H54 (cell line): Measurements from ENCODE around the gene RNF19B.
"Not testable (repeated sequence)": the region's sequence is repeated elsewhere in the genome, so short reads cannot be mapped to it uniquely, and the experiment has no call there.

Source experiments
- DNase-seq: peaks from one replicate; pipeline ENCODE4 v3.0.0; 2011; ENCODE audit warnings: low spot score, mixed read lengths; ENCODE audit not compliant: insufficient read length
- FAIRE-seq: peaks from 3 replicates; lab custom pipeline; 2011; peaks lifted over from hg19 to GRCh38; lab: Jason Lieb, UNC
- POLR2A ChIP-seq: IDR thresholded peaks from 2 replicates; pipeline ENCODE4 v1.6.1; 2011; ENCODE audit warnings: low read depth, mild to moderate bottlenecking, low read length

RNF19B gene

DNA sequence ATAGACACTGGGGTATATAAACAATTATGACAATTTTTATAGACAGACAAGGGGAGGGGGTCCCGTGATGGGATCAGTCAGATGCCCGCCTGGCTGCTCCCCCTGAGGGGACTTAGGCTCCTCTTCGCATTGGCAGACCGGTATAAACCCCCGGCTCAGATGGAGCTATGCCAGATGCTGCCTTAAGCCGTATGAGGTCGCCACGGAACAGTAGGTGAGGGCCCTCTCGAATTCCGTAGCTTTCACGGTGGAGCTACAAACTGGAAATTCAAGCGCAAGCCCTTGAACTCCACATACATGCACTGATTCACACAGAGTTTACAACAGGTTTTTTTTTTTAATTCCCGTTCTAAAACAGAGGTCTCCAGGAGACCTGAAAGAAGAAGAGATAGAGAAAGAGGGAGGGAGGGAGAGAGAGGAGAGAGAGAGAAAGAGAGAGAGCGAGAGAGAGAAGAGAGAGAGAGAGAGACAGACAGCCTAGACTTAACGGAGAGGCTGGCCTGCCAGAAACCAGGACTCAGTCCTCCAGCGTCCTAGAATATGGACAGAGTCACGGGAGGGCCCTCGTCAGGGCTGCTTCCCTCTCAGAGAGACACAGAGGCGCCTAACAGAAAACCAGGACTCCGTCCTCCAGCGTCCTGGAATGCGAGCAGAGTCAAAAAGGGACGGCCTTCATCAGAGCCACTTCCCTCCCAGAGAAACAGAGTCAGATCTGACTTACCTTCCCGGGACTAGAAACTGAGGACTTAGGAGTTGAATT lies 39.0 kb downstream of the RNF19B start:
- TF ChIP-seq POLR2A, result no peak
- FAIRE-seq, result no peak

GRCh38 chr1:32924881-32925344 lies 39.7 kb downstream of the RNF19B start:
- FAIRE-seq (no peak), DNase-seq (no peak)
- no peak for TF ChIP-seq POLR2A

More for the DNA sequence above, 39.0 kb downstream of the RNF19B start:
- DNase-seq, result no peak

GRCh38 chr1:32920833-32921232 lies 43.8 kb downstream of the RNF19B start:
- FAIRE-seq (no peak), DNase-seq (no peak)
- no peak for TF ChIP-seq POLR2A

DNA sequence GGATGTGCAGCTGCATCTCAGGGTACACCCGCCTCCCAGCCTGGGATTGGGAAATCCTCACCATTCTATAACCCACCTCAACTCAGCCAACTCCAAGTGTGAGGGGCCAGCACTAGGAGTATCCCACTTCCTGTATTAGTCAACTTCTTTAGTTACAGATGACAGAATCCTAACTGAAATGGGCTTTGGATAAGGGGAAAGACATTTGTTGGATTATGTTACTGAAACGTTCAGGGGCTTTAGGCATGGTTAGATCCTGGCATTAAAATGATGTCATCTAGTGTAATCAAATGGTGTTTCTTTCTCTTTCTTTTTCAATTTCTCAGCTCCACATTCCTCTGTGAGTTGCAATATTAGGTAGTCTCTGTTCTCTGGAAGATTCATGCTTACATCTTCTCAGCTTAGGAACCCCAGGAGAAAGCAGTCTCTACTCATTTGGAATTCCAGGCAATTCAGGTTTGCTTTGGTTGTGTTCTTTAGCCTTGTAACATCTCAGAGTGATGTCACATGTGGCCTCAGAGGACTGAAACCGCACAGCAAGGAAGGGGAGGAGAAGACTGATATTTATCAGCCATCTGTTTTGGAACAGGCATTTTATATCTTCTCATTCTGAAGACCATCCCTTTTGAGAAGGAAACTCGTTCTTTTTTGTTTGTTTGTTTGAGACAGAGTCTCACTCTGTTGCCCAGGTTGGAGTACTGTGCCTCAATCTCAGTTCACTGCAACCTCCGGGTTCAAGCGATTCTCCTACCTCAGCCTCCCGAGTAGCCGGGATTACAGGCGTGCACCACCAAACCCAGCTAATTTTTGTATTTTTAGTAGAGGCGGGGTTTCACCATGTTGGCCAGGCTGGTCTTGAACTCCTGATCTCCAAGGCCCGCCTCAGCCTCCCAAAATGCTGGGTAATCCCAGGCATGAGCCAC lies 44.5 kb downstream of the RNF19B start:
- FAIRE-seq (peak; percentile 36), DNase-seq (no peak)
- TF ChIP-seq POLR2A, result no peak

DNA sequence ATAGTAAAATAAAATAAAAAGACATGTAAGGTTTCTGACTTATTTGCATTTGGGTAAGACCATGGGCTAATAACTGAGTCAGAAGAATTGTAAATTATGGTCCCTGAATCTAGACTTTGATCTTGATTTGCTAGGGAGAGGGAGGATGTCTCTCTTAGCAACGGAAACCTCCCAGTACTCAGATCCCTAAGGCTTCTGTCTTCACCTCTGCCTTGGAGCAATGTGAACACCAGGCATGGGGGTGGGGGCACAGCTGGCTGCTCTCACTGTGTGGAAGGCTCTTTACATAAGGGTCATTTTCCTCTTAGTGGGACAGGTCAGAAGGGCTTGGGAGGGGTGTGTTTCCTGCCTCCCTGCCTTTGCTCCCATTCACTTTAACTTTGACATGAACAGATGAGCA lies 46.4 kb downstream of the RNF19B start:
- no peak for TF ChIP-seq POLR2A
- FAIRE-seq, result no peak
- DNase-seq, result no peak

DNA sequence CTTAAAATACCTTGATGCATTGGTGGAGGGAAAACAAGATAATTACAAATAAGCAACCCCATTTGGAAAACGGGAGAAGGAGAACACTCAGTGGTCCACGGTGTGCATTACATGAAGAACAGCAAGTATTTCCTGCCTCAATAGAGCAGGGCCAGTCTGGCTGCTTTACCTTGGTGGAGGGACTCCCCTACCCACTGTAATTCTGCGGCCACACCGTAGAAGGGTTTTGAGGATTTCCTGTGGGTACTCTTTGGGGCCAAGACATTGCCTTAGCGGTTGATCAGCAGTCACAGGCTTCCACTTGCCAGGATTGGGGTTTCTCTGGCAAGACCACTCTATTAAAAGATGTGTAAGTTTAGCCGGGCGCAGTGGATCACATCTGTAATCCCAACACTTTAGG lies 47.1 kb downstream of the RNF19B start:
- no peak for FAIRE-seq
- no peak for TF ChIP-seq POLR2A

DNA sequence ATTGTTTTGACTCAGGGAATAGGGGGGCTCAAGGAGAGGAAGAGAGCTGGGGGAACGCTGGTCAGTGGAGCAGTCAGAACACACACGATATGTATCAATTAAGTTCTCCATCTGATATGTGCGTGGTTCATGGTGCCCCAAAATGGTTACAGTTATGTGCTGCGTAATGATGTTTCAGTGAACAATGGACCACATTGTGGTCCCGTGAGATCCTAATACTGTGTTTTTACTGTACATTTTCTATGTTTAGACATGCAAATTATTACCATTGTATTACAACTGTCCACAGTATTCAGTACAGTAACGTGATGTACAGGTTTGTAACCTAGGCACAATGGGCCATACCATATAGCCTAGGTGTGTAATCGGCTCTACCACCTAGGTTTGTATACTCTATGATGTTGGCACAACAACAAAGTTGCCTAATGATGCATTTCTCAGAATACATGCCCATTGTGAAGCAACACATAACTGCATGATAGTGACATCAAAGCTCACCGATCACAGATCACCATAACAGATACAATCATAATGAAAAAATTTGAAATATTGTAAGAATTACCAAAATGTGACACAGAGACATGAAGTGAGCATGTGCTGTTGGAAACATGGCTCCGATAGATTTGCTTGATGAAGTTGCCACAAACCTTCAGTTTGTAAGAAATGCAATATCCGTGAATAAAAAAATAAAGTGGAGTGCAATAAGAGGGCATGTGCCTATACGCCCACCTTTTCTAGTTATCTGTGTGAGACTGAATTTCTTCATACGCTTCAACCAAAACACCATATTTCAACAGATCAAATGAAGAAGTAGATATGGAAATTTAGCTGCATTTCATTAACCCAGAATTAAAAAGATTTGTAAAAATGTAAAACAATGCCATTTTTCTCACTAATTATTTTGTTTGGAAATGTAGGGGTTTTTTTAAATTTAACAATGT lies 48.6 kb downstream of the RNF19B start:
- DNase-seq (no peak), FAIRE-seq (no peak)
- no peak for TF ChIP-seq POLR2A

More for the DNA sequence above, 47.1 kb downstream of the RNF19B start:
- DNase-seq, result no peak

DNA sequence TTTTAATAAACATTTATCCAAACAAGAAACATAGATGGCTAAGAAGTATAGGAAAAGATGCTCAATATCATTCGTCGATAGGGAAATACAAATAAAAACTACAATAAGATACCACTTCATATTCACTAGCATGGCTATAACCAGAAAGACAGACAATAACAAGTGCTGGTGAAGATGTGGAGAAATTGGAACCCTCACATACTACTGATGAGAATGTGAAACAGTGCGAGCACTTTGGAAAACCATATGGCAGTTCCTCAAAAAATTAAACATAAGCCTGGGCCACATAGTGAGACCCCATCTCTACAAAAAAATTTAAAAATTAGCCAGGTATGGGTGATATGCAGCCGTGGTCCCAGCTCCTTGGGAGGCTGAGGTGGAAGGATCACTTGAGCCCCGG lies 54.3 kb downstream of the RNF19B start:
- no peak for TF ChIP-seq POLR2A
- no peak for DNase-seq
- FAIRE-seq, result no peak

DNA sequence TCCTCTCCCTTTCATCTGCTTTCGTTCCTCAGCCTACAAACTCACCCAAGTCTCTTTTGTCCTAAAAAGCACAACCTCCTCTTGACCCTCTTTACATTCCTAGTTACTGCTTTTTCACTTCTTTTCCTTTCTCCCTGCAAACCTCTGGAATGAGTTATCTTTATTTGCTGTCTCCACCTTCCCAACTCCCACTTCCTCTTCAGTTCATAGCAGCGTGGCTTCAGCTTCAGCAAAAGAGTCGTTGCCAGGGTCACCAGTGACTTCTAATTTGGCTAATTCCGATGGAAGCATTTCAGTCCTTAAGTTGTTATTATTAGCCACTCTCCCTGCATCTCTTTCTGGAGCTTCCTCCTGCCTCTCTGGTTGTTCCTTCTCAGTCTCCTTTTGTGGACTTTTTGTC lies 57.2 kb downstream of the RNF19B start:
- DNase-seq (no peak), FAIRE-seq (no peak)
- TF ChIP-seq POLR2A, result no peak

DNA sequence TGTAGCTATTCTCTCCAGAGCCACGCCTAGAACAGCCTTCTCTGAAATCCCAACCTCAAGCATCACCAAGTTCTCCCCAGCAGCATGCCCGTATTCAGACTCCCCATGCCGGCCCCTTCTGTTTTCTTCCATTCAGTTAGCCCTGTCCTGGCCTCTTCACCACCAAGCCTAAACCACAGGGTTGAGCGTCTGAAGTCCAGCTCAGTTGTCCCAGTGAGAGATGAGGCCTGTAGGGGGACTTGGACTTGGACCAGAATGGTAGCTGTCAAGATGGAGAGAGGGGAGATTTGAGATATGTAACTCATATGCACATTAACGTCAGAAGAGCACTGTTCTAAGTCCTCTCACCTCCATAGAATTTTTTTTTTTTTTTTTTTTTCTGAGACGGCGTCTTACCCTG lies 58.0 kb downstream of the RNF19B start:
- DNase-seq (no peak), FAIRE-seq (no peak)
- TF ChIP-seq POLR2A, result no peak

- not testable (repeated sequence) for DNase-seq, FAIRE-seq
Observed at GRCh38 chr1:32905588-32905987, 59.0 kb downstream of the RNF19B start.

DNA sequence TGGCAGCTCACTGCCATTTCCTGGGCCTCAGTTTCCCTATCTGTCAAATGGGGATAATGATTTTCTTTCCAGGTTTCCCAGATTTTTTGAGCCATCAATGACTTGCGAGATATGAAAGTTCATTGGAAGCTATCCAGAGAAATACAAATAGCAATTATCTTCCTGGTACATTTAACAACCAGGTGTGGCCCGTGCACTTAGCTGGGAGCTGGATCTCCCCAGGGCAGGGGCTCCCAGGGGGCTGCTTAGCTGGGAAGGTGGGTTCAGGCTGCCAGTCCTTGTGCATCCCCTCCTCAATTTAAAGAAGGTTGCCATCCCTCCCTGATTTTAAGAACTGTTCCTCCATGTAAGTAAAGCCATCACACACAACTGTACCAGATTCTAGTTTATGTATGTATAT lies 59.8 kb downstream of the RNF19B start:
- no peak for DNase-seq
- no peak for FAIRE-seq
- TF ChIP-seq POLR2A, result no peak

DNA sequence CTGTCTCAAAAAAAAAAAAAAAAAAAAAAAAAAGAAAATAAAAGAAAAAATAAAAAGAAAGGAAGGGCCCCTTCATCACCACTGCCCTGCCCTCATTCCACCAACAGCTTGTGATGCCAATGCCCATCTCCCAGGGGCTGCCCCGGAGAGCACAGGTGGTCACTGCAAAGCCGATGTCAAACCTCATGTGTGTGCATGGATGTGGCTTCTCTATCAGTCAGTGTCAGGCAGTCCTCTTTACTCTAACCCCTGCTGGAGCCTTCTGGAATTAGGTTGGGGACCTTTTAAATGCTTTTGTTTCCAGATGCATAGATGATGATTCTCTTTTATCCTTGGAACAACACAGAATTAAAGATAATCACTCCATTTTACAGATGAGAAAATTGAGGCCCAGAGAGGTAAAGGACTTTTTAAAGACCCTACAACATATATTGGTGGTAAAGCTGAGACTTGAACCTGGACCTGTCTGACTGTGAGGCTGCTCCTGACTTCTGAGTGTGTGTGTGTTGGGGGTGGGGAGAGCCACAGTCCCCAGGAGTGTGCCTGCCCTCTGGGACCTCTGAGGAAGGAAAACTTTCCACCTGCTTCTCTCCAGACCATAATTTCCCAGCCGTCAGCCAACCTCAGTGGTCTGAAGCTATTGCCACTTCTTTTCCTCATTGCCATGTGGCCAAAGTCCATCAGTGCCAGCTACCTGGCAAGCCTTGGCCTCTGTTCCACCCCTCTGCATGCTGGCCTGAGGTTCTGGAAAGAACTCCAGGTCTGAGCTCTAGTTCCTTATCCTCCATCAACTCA lies 60.4 kb downstream of the RNF19B start:
- FAIRE-seq, result no peak
- no peak for DNase-seq
- TF ChIP-seq POLR2A, result no peak
